HG03175 (cell line): ENCODE measurements around the gene ERCC4.

ENCODE experiments used
- ATAC-seq: cut with Tn5 transposase; IDR thresholded peaks from one replicate; pipeline ENCODE4 v1.9.1; 2021; ENCODE audit warnings: mild to moderate bottlenecking, moderate library complexity; ENCODE audit not compliant: unreplicated experiment

ERCC4 gene

GRCh38 chr16:13945744-13946485, 26.0 kb downstream of the ERCC4 start:
- no peak for ATAC-seq

GRCh38 chr16:13948086-13948485, 28.1 kb downstream of the ERCC4 start:
- ATAC-seq = no peak

- ATAC-seq = no peak
Measured at GRCh38 chr16:13950821-13951547, 31.0 kb downstream of the ERCC4 start.

- no peak for ATAC-seq
Measured at GRCh38 chr16:13951611-13952010, 31.7 kb downstream of the ERCC4 start.

GRCh38 chr16:13953501-13953900, 33.5 kb downstream of the ERCC4 start:
- ATAC-seq = no peak

GRCh38 chr16:13956635-13957196, 36.8 kb downstream of the ERCC4 start:
- ATAC-seq = no peak

GRCh38 chr16:13957197-13958078, 37.5 kb downstream of the ERCC4 start:
- peak; percentile 59 for ATAC-seq

GRCh38 chr16:13958474-13958873, 38.5 kb downstream of the ERCC4 start:
- no peak for ATAC-seq

GRCh38 chr16:13959626-13960025, 39.7 kb downstream of the ERCC4 start:
- ATAC-seq = no peak

GRCh38 chr16:13961099-13961811, 41.3 kb downstream of the ERCC4 start:
- ATAC-seq = no peak

GRCh38 chr16:13962232-13962631, 42.3 kb downstream of the ERCC4 start:
- no peak for ATAC-seq

GRCh38 chr16:13968835-13969234, 48.9 kb downstream of the ERCC4 start:
- ATAC-seq = no peak

- ATAC-seq = no peak
Measured at GRCh38 chr16:13969711-13970110, 49.8 kb downstream of the ERCC4 start.

- ATAC-seq = no peak
Measured at GRCh38 chr16:13970708-13971422, 50.9 kb downstream of the ERCC4 start.

- no peak for ATAC-seq
Measured at GRCh38 chr16:13973321-13974023, 53.5 kb downstream of the ERCC4 start.

GRCh38 chr16:13977177-13977576, 57.2 kb downstream of the ERCC4 start:
- no peak for ATAC-seq

GRCh38 chr16:13982451-13982850, 62.5 kb downstream of the ERCC4 start:
- no peak for ATAC-seq

- ATAC-seq = no peak
Measured at GRCh38 chr16:13983625-13984024, 63.7 kb downstream of the ERCC4 start.

- ATAC-seq = no peak
Measured at GRCh38 chr16:13984794-13985193, 64.8 kb downstream of the ERCC4 start.
